ENCODE data around the gene CC2D1A.

DNA sequence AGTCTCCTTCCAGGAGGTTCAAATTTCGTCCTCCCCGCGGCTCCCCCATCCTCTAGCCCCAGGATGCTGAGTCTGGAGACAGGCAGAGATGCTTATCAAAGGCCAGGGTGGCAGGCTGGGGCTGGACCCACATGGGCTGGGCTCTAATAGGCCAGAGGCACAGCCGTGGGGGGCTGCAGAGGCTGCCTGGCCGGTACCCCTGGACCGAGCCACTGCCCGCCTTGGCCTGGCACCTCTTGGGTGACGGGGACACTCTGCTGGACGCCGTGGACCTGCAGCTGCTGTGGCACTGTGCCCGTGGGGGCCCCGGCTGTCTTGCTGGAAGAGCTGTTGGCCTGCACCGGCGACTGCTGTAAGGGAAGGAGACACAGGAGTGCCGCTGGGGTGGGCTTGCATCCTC lies 74.3 kb downstream of the CC2D1A start:
- TF ChIP-seq, protein P1, sequence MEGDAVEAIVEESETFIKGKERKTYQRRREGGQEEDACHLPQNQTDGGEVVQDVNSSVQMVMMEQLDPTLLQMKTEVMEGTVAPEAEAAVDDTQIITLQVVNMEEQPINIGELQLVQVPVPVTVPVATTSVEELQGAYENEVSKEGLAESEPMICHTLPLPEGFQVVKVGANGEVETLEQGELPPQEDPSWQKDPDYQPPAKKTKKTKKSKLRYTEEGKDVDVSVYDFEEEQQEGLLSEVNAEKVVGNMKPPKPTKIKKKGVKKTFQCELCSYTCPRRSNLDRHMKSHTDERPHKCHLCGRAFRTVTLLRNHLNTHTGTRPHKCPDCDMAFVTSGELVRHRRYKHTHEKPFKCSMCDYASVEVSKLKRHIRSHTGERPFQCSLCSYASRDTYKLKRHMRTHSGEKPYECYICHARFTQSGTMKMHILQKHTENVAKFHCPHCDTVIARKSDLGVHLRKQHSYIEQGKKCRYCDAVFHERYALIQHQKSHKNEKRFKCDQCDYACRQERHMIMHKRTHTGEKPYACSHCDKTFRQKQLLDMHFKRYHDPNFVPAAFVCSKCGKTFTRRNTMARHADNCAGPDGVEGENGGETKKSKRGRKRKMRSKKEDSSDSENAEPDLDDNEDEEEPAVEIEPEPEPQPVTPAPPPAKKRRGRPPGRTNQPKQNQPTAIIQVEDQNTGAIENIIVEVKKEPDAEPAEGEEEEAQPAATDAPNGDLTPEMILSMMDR (conservative IDR thresholded peaks at IDR 0.05; ENCODE audit: low read depth, low read length), result no peak
- TF ChIP-seq EZH2 (IDR thresholded peaks at IDR 0.05; ENCODE audit: low read length, unreplicated experiment), result no peak
- TF ChIP-seq EZH2phosphoT487 (IDR thresholded peaks at IDR 0.05; ENCODE audit: borderline replicate concordance, low read length), result no peak
